GM19239 (cell line): ENCODE results near the gene TBCK.

Source experiments
- DNase-seq: peaks from one replicate; pipeline ENCODE4 v3.0.0; 2011; ENCODE audit warnings: low spot score; ENCODE audit not compliant: insufficient read length
- FAIRE-seq: peaks from 2 replicates; lab custom pipeline; 2011; peaks lifted over from hg19 to GRCh38; lab: Jason Lieb, UNC

TBCK gene

GRCh38 chr4:106291678-106292077 lies 24.3 kb downstream of the TBCK start:
- FAIRE-seq (no peak), DNase-seq (no peak)

GRCh38 chr4:106289737-106290136 lies 26.3 kb downstream of the TBCK start:
- DNase-seq (no peak), FAIRE-seq (no peak)

- FAIRE-seq (peak; percentile 8), DNase-seq (no peak)
Measured at GRCh38 chr4:106287353-106287969, 28.5 kb downstream of the TBCK start.

- FAIRE-seq (no peak), DNase-seq (no peak)
Measured at GRCh38 chr4:106286611-106287010, 29.4 kb downstream of the TBCK start.

- DNase-seq (no peak), FAIRE-seq (no peak)
Measured at GRCh38 chr4:106284227-106284626, 31.8 kb downstream of the TBCK start.

- FAIRE-seq (no peak), DNase-seq (no peak)
Measured at GRCh38 chr4:106277140-106277675, 38.8 kb downstream of the TBCK start.

GRCh38 chr4:106273831-106274230 lies 42.2 kb downstream of the TBCK start:
- DNase-seq (no peak), FAIRE-seq (no peak)

GRCh38 chr4:106270736-106271135 lies 45.3 kb downstream of the TBCK start:
- no peak for DNase-seq
- no peak for FAIRE-seq

- no peak for FAIRE-seq
- no peak for DNase-seq
Measured at GRCh38 chr4:106269711-106270110, 46.3 kb downstream of the TBCK start.

GRCh38 chr4:106268786-106269185 lies 47.2 kb downstream of the TBCK start:
- FAIRE-seq = no peak
- DNase-seq = no peak

GRCh38 chr4:106266201-106266600 lies 49.8 kb downstream of the TBCK start:
- FAIRE-seq (peak; percentile 75), DNase-seq (no peak)

- no peak for DNase-seq
- no peak for FAIRE-seq
Measured at GRCh38 chr4:106264331-106264728, 51.7 kb downstream of the TBCK start.

GRCh38 chr4:106263594-106264330 lies 52.2 kb downstream of the TBCK start:
- no peak for DNase-seq

GRCh38 chr4:106261980-106262379 lies 54.0 kb downstream of the TBCK start:
- no peak for FAIRE-seq

More at GRCh38 chr4:106263594-106264330, 52.2 kb downstream of the TBCK start:
- FAIRE-seq = no peak

GRCh38 chr4:106258145-106259045 lies 57.6 kb downstream of the TBCK start:
- DNase-seq (no peak), FAIRE-seq (no peak)

More at GRCh38 chr4:106261980-106262379, 54.0 kb downstream of the TBCK start:
- DNase-seq = no peak

- no peak for DNase-seq
- FAIRE-seq = no peak
Measured at GRCh38 chr4:106256190-106256589, 59.8 kb downstream of the TBCK start.

- DNase-seq (no peak), FAIRE-seq (no peak)
Measured at GRCh38 chr4:106255195-106255594, 60.8 kb downstream of the TBCK start.

- no peak for FAIRE-seq
- DNase-seq = no peak
Measured at GRCh38 chr4:106253364-106254129, 62.5 kb downstream of the TBCK start.

GRCh38 chr4:106247600-106247999 lies 68.4 kb downstream of the TBCK start:
- DNase-seq (no peak), FAIRE-seq (no peak)

GRCh38 chr4:106246441-106246840 lies 69.6 kb downstream of the TBCK start:
- no peak for DNase-seq
- no peak for FAIRE-seq
